ENCODE results near the gene NXPH1.

NXPH1 gene

GRCh38 chr7:8515640-8516185 is 82.3 kb downstream of the NXPH1 start:
- TF ChIP-seq CREB1 (IDR thresholded peaks at IDR 0.05; ENCODE audit: low read depth), result no peak

GRCh38 chr7:8516976-8517375 is 83.6 kb downstream of the NXPH1 start:
- TF ChIP-seq EP300 (IDR thresholded peaks at IDR 0.05; ENCODE audit: borderline replicate concordance), result no peak
- no peak for TF ChIP-seq NFIC (IDR thresholded peaks at IDR 0.05)
- TF ChIP-seq EGR1 (IDR thresholded peaks at IDR 0.05), result no peak
- no peak for TF ChIP-seq TCF12 (IDR thresholded peaks at IDR 0.05; ENCODE audit: low read depth)
- TF ChIP-seq FOXM1 (IDR thresholded peaks at IDR 0.05; ENCODE audit: borderline replicate concordance, low read depth), result no peak
- TF ChIP-seq YY1 (IDR thresholded peaks at IDR 0.05; ENCODE audit: low read depth), result no peak
- TF ChIP-seq ZBTB7A (IDR thresholded peaks at IDR 0.05; ENCODE audit: low read depth), result no peak
- TF ChIP-seq CEBPB (IDR thresholded peaks at IDR 0.05), result no peak
- TF ChIP-seq CREB1 (IDR thresholded peaks at IDR 0.05; ENCODE audit: low read depth), result no peak
- no peak for TF ChIP-seq TAF1 (IDR thresholded peaks at IDR 0.05; ENCODE audit: low read depth)
- no peak for TF ChIP-seq USF1 (IDR thresholded peaks at IDR 0.05)
- no peak for TF ChIP-seq RAD21 (IDR thresholded peaks at IDR 0.05; ENCODE audit: low read depth)
- no peak for TF ChIP-seq MAX (IDR thresholded peaks at IDR 0.05)
- TF ChIP-seq REST (IDR thresholded peaks at IDR 0.05; ENCODE audit: low read depth), result no peak
- TF ChIP-seq TEAD4 (IDR thresholded peaks at IDR 0.05), result no peak

- no peak for TF ChIP-seq USF1 (IDR thresholded peaks at IDR 0.05)
- TF ChIP-seq REST (IDR thresholded peaks at IDR 0.05; ENCODE audit: low read depth), result no peak
- TF ChIP-seq CEBPB (IDR thresholded peaks at IDR 0.05), result no peak
- TF ChIP-seq TEAD4 (IDR thresholded peaks at IDR 0.05), result no peak
- TF ChIP-seq TAF1 (IDR thresholded peaks at IDR 0.05; ENCODE audit: low read depth), result no peak
- TF ChIP-seq YY1 (IDR thresholded peaks at IDR 0.05; ENCODE audit: low read depth), result no peak
- no peak for TF ChIP-seq FOXM1 (IDR thresholded peaks at IDR 0.05; ENCODE audit: borderline replicate concordance, low read depth)
- TF ChIP-seq MAX (IDR thresholded peaks at IDR 0.05), result no peak
- no peak for TF ChIP-seq RAD21 (IDR thresholded peaks at IDR 0.05; ENCODE audit: low read depth)
- TF ChIP-seq NFIC (IDR thresholded peaks at IDR 0.05), result no peak
- TF ChIP-seq EGR1 (IDR thresholded peaks at IDR 0.05), result no peak
These were observed 94.9 kb downstream of the NXPH1 start for GRCh38 chr7:8528311-8528710.

- no peak for TF ChIP-seq YY1 (IDR thresholded peaks at IDR 0.05; ENCODE audit: low read depth)
- TF ChIP-seq CEBPB (IDR thresholded peaks at IDR 0.05), result no peak
- no peak for TF ChIP-seq REST (IDR thresholded peaks at IDR 0.05; ENCODE audit: low read depth)
- no peak for TF ChIP-seq TCF12 (IDR thresholded peaks at IDR 0.05; ENCODE audit: low read depth)
- TF ChIP-seq TEAD4 (IDR thresholded peaks at IDR 0.05), result no peak
- no peak for TF ChIP-seq MAX (IDR thresholded peaks at IDR 0.05)
- TF ChIP-seq EGR1 (IDR thresholded peaks at IDR 0.05), result no peak
- TF ChIP-seq TAF1 (IDR thresholded peaks at IDR 0.05; ENCODE audit: low read depth), result no peak
- TF ChIP-seq ZBTB7A (IDR thresholded peaks at IDR 0.05; ENCODE audit: low read depth), result no peak
These were observed 98.6 kb downstream of the NXPH1 start for GRCh38 chr7:8531991-8532515.
